ENCODE measurements around the gene AGFG2. TPM values are rescaled to one million over a fixed set of nuclear protein-coding genes. Genes with fewer than 3 reads are reported as not detected.

The AGFG2 gene
- total and polyA plus RNA-seq, 5 donors = 17.3 to 26.3 (median 22.7) TPM

GRCh38 chr7:100589341-100589947 lies 50.4 kb downstream of the AGFG2 start:
- 41% methylated on average over 7 of the region's 7 CpGs for WGBS
- DNase-seq (peak; percentile 13 to 59 (median 59)), ATAC-seq (no peak)
- Histone ChIP-seq H3K4me1 (ENCODE audit: control insufficient read depth, insufficient read depth, low read length) (no peaks in the 10 kb centered on the region), H3K27me3 (ENCODE audit: control insufficient read depth, insufficient read depth) (no peaks in the 10 kb centered on the region), H3K4me3 (ENCODE audit: low read length) (no peak overlapping the region), H3K9me3 (ENCODE audit: control insufficient read depth, low read length) (no peaks in the 10 kb centered on the region), H3K27ac (ENCODE audit: low read length) (no peak overlapping the region)
- intact Hi-C loops (cut with DNase I) = loop anchor here in 1 of 4 donors (10.0 kb wide), 1 partner anchor 85 kb away; the partner anchor contains the start of gene GNB2

- 22% methylated on average over 20 of the region's 20 CpGs for WGBS
Observed at GRCh38 chr7:100590077-100590737, 51.2 kb downstream of the AGFG2 start.

DNA sequence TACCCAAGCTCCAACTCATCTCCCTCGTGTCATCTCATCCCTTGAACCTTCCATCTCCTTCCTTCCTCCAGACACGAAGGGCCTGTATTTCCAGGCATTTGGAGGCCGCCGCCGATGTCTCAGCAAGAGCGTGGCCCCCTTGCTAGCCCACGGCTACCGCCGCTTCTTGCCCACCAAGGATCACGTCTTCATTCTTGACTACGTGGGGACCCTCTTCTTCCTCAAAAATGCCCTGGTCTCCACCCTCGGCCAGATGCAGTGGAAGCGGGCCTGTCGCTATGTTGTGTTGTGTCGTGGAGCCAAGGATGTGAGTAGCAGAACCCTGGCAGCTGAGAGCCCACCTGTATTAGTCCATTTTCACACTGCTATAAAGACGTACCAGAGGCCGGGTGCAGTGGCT lies 52.6 kb downstream of the AGFG2 start:
- H3K9me3 ChIP-seq (ENCODE audit: control insufficient read depth, low read length) = no peaks in the 10 kb centered on the region
- no peak overlapping the region for H3K4me3 ChIP-seq (ENCODE audit: low read length)
- DNase-seq = peak in 1 of 3 donors; percentile 48
- H3K27ac ChIP-seq (ENCODE audit: low read length) = no peak overlapping the region
- intact Hi-C loops (cut with DNase I) = no loop called here
- WGBS = 94% methylated on average over 17 of the region's 17 CpGs
- H3K4me1 ChIP-seq (ENCODE audit: control insufficient read depth, insufficient read depth, low read length) = no peaks in the 10 kb centered on the region
- no peak for ATAC-seq
- no peaks in the 10 kb centered on the region for H3K27me3 ChIP-seq (ENCODE audit: control insufficient read depth, insufficient read depth)

More at GRCh38 chr7:100590077-100590737, 51.2 kb downstream of the AGFG2 start:
- Histone ChIP-seq H3K4me3 (ENCODE audit: low read length) (no peak overlapping the region), H3K4me1 (ENCODE audit: control insufficient read depth, insufficient read depth, low read length) (no peaks in the 10 kb centered on the region), H3K27me3 (ENCODE audit: control insufficient read depth, insufficient read depth) (no peaks in the 10 kb centered on the region), H3K27ac (ENCODE audit: low read length) (no peak overlapping the region), H3K9me3 (ENCODE audit: control insufficient read depth, low read length) (no peaks in the 10 kb centered on the region)
- ATAC-seq (no peak), DNase-seq (peak; percentile 55 to 78 (median 74))
- intact Hi-C loops (cut with DNase I) = no loop called here

DNA sequence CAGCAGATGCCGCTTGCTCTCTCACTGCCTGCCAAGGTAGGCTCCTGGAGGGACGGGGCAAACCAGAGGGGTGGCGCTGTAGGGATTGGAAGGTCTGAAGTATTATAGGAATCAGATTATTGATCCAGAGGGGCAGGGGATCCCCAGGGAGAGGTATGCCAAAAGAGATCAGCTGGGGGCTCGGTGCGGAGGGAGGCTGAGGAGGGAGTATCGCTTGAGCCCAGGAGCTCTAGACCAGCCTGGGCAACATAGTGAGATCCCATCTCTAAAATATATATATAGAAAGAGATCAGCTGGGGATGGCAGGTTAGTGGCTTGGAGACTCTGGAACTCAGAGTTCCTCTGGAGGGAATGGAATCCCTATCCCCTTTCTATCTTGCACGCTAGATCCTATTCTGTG lies 56.2 kb downstream of the AGFG2 start:
- Histone ChIP-seq H3K27ac (ENCODE audit: low read length) (no peak overlapping the region), H3K4me1 (ENCODE audit: control insufficient read depth, insufficient read depth, low read length) (no peaks in the 10 kb centered on the region), H3K27me3 (ENCODE audit: control insufficient read depth, insufficient read depth) (no peaks in the 10 kb centered on the region), H3K4me3 (ENCODE audit: low read length) (no peak overlapping the region), H3K9me3 (ENCODE audit: control insufficient read depth, low read length) (no peaks in the 10 kb centered on the region)
- intact Hi-C loops (cut with DNase I) = no loop called here
- no peak for ATAC-seq
- peak in 1 of 3 donors; percentile 36 for DNase-seq
- WGBS = 98% methylated on average over 7 of the region's 7 CpGs

GRCh38 chr7:100598425-100598824 lies 59.4 kb downstream of the AGFG2 start:
- Histone ChIP-seq H3K9me3 (ENCODE audit: control insufficient read depth, low read length) (no peaks in the 10 kb centered on the region), H3K27ac (ENCODE audit: low read length) (no peak overlapping the region), H3K4me3 (ENCODE audit: low read length) (no peak overlapping the region), H3K4me1 (ENCODE audit: control insufficient read depth, insufficient read depth, low read length) (no peaks in the 10 kb centered on the region), H3K27me3 (ENCODE audit: control insufficient read depth, insufficient read depth) (no peaks in the 10 kb centered on the region)
- ATAC-seq (no peak), DNase-seq (no peak)
- intact Hi-C loops (cut with DNase I) = no loop called here
- WGBS = 84% methylated on average over 4 of the region's 4 CpGs

GRCh38 chr7:100599911-100600729 lies 61.1 kb downstream of the AGFG2 start:
- H3K27ac ChIP-seq (ENCODE audit: low read length) = no peak overlapping the region
- no peak overlapping the region for H3K4me3 ChIP-seq (ENCODE audit: low read length)
- DNase-seq (peak in 2 of 3 donors; percentile 42 to 55), ATAC-seq (no peak)
- 71% methylated on average over 18 of the region's 18 CpGs for WGBS
- intact Hi-C loops (cut with DNase I) = loop anchor here in 1 of 4 donors (10.0 kb wide), 1 partner anchor 85 kb away; no protein-coding TSS in a partner anchor
- no peaks in the 10 kb centered on the region for H3K9me3 ChIP-seq (ENCODE audit: control insufficient read depth, low read length)
- H3K4me1 ChIP-seq (ENCODE audit: control insufficient read depth, insufficient read depth, low read length) = no peaks in the 10 kb centered on the region
- H3K27me3 ChIP-seq (ENCODE audit: control insufficient read depth, insufficient read depth) = no peaks in the 10 kb centered on the region

DNA sequence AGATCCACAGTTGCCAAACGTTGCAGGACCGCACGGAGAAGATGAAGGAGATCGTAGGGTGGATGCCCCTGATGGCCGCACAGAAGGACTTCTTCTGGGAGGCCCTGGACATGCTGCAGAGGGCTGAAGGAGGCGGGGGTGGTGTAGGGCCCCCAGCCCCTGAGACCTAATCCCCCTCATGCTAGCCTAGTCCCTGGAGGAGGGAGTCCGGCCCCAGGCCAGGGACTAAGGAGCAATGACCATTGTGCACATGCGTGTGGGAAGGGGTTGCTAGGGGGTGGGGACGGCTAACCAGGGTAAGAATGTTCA lies 61.7 kb downstream of the AGFG2 start:
- no peak overlapping the region for H3K4me3 ChIP-seq (ENCODE audit: low read length)
- intact Hi-C loops (cut with DNase I) = loop anchor here in 1 of 4 donors (10.0 kb wide), 1 partner anchor 84 kb away; no protein-coding TSS in a partner anchor
- 74% methylated on average over 9 of the region's 9 CpGs for WGBS

GRCh38 chr7:100602889-100603725 lies 64.1 kb downstream of the AGFG2 start:
- DNase-seq = peak; percentile 79 to 93 (median 89)
- WGBS = 34% methylated on average over 21 of the region's 21 CpGs
- intact Hi-C loops (cut with DNase I) = loop anchor here in 1 of 4 donors (10.0 kb wide), 1 partner anchor 82 kb away; no protein-coding TSS in a partner anchor
- peak; percentile 45 to 66 for ATAC-seq
- H3K9me3 ChIP-seq (ENCODE audit: control insufficient read depth, low read length) = no peaks in the 10 kb centered on the region
- peak overlapping the region; percentile 21 for H3K27ac ChIP-seq (ENCODE audit: low read length)
- H3K4me3 ChIP-seq (ENCODE audit: low read length) = peak overlapping the region; percentile 37
- H3K27me3 ChIP-seq (ENCODE audit: control insufficient read depth, insufficient read depth) = no peaks in the 10 kb centered on the region
- no peaks in the 10 kb centered on the region for H3K4me1 ChIP-seq (ENCODE audit: control insufficient read depth, insufficient read depth, low read length)

More for the DNA sequence above, 61.7 kb downstream of the AGFG2 start:
- DNase-seq = peak in 1 of 3 donors; percentile 52
- no peak for ATAC-seq
- no peaks in the 10 kb centered on the region for H3K4me1 ChIP-seq (ENCODE audit: control insufficient read depth, insufficient read depth, low read length)
- no peaks in the 10 kb centered on the region for H3K27me3 ChIP-seq (ENCODE audit: control insufficient read depth, insufficient read depth)
- no peak overlapping the region for H3K27ac ChIP-seq (ENCODE audit: low read length)
- no peaks in the 10 kb centered on the region for H3K9me3 ChIP-seq (ENCODE audit: control insufficient read depth, low read length)

GRCh38 chr7:100603726-100604027 lies 64.7 kb downstream of the AGFG2 start:
- Histone ChIP-seq H3K9me3 (ENCODE audit: control insufficient read depth, low read length) (no peaks in the 10 kb centered on the region), H3K4me1 (ENCODE audit: control insufficient read depth, insufficient read depth, low read length) (no peaks in the 10 kb centered on the region), H3K4me3 (ENCODE audit: low read length) (peak overlapping the region; percentile 89), H3K27ac (ENCODE audit: low read length) (peak overlapping the region; percentile 10), H3K27me3 (ENCODE audit: control insufficient read depth, insufficient read depth) (no peaks in the 10 kb centered on the region)
- DNase-seq = no peak
- intact Hi-C loops (cut with DNase I) = loop anchor here in 1 of 4 donors (10.0 kb wide), 1 partner anchor 81 kb away; no protein-coding TSS in a partner anchor
- ATAC-seq = peak in 1 of 2 donors; percentile 7
- WGBS = 10% methylated on average over 10 of the region's 10 CpGs
